H1 (cell line): Measurements from ENCODE around the gene TMEM220. TPM values are rescaled to one million over a fixed set of nuclear protein-coding genes. Genes with fewer than 3 reads are reported as not detected.

Source experiments
- RBBP5 ChIP-seq: IDR thresholded peaks from 2 replicates; pipeline ENCODE4 v1.7.1; 2012; ENCODE audit warnings: low read depth, mild to moderate bottlenecking, inconsistent platforms, low read length, moderate library complexity, borderline replicate concordance
- polyA plus RNA-seq, 7 experiments: library from polyadenylated mRNA; depleted of rRNA in 3 of 7; stranded (reverse) in 5 of 7; unstranded in 2 of 7; fragments of >200 nt in 5 of 7; fragments of 200-250 nt in 2 of 7; gene quantifications; 1 replicate in 5 of 7; 2 replicates in 1 of 7; 4 replicates in 1 of 7; pipeline versions ENCODE4 v1.2.1 to v1.2.3, GENCODE V29; 2011 to 2013; ENCODE audit warnings: missing spikeins in 2 of 7, mixed read lengths in 2 of 7
- total RNA-seq: library from RNA; stranded (reverse); fragmentation: NEBNext Ultra II Directional; extraction: Animal tissue kit (Norgen Biotek cat#: 25700); gene quantifications from 2 replicates; pipeline ENCODE4 v1.2.1, GENCODE V29; 2021

Gene TMEM220
- total and polyA plus RNA-seq, 2 of the 8 experiments (the other 6 are each of a cell fraction or from before 2014, with no cell fraction given): 3.8 to 4.1 TPM

GRCh38 chr17:10754861-10755591 lies 25.2 kb upstream of the TMEM220 start (continued):
- peak; percentile 42; the same call in 1 of the 2 replicates for TF ChIP-seq RBBP5
